Transverse colon (tissue), 4 donors: ENCODE measurements around the gene RAB28. TPM values are rescaled to one million over a fixed set of nuclear protein-coding genes. Genes with fewer than 3 reads are reported as not detected.

Experiments
- DNase-seq: peaks from one replicate; pipeline ENCODE4 v3.0.0-alpha.2; 2019
- H3K27ac ChIP-seq, 4 donors: fragments of 200-600 bp; sonication (generic); 2 replicates each; pipeline ENCODE4 v1.5.1; 2016 to 2018; ENCODE audit warnings: inconsistent platforms in 4 of 4
- H3K27me3 ChIP-seq: fragments of 200-600 bp; sonication (generic); 2 replicates; pipeline ENCODE4 v1.5.1; 2017; ENCODE audit warnings: inconsistent platforms
- H3K36me3 ChIP-seq, 4 donors: fragments of 200-600 bp; sonication (generic); 2 replicates each; pipeline ENCODE4 v1.5.1; 2017 to 2019; ENCODE audit warnings: inconsistent platforms in 4 of 4
- H3K4me1 ChIP-seq, 4 donors: fragments of 200-600 bp; sonication (generic); 2 replicates each; pipeline ENCODE4 v1.5.1; 2017 to 2020; ENCODE audit warnings: inconsistent platforms in 4 of 4
- H3K4me3 ChIP-seq, 4 donors: fragments of 200-600 bp; sonication (generic); 1 replicate in 1 of 4; 2 replicates in 3 of 4; pipeline versions ENCODE4 v1.5.1 to v1.6.1; 2017 to 2019; ENCODE audit warnings: inconsistent platforms in 4 of 4
- H3K9me3 ChIP-seq, 2 donors: fragments of 200-600 bp; sonication (generic); 2 replicates each; pipeline ENCODE4 v1.5.1; 2017 to 2019; ENCODE audit warnings: inconsistent platforms in 2 of 2
- CTCF ChIP-seq, 5 experiments: fragments of 200-600 bp in 3 of 5; fragments of 450-650 bp in 2 of 5; sonication (generic) in 3 of 5; IDR thresholded peaks; 1 replicate in 2 of 5; 2 replicates in 3 of 5; pipeline ENCODE4 v1.5.1; 2016 to 2017; ENCODE audit warnings: antibody characterized with exemption in 5 of 5, inconsistent platforms in 3 of 5, mild to moderate bottlenecking in 2 of 5, moderate library complexity in 1 of 5
- EP300 ChIP-seq: sonication (generic); formaldehyde crosslinking; IDR thresholded peaks from one replicate; pipeline ENCODE4 v1.6.1; 2017; ENCODE audit warnings: antibody characterized with exemption, low read depth
- POLR2A ChIP-seq: fragments of 450-650 bp; IDR thresholded peaks from one replicate; pipeline ENCODE4 v1.6.1; 2016; ENCODE audit warnings: antibody characterized with exemption, mild to moderate bottlenecking, moderate library complexity
- POLR2AphosphoS5 ChIP-seq, 3 donors: sonication (generic); formaldehyde crosslinking; IDR thresholded peaks; one replicate each; pipeline ENCODE4 v1.6.1; 2016; ENCODE audit warnings: antibody characterized with exemption in 3 of 3
- WGBS, 2 donors: methylation state at CpG; one replicate each; pipeline ENCODE4 v1.1.5; 2018; ENCODE audit warnings: low coverage in 1 of 2; 5-methylcytosine and 5-hydroxymethylcytosine counted together
- in situ Hi-C, 4 donors: fragments of 200-750 bp; cut with MboI; loops; one replicate each; pipeline versions ENCODE4 v1.15.0 to v1.15.1; 2017; ENCODE audit warnings: low sequenced_read_pairs in 3 of 4, low pct_ligation_motif_present in 1 of 4, low pct_unique_long_range_greater_than_20kb in 1 of 4
- intact Hi-C: fragments of 100-400 bp; cut with DNase I; formaldehyde crosslinking; loops from one replicate; pipeline ENCODE4 v1.15.1; 2023; ENCODE audit warnings: low total_unique reads
- total RNA-seq, 4 donors: library from RNA; depleted of rRNA; stranded (reverse); fragments of >200 nt; gene quantifications; one replicate each; pipeline ENCODE4 v1.1.0, GENCODE V29; 2016

The RAB28 gene
- total RNA-seq, 4 donors from 2014 or later = 6.4 to 19.5 (median 17.8) TPM

DNA sequence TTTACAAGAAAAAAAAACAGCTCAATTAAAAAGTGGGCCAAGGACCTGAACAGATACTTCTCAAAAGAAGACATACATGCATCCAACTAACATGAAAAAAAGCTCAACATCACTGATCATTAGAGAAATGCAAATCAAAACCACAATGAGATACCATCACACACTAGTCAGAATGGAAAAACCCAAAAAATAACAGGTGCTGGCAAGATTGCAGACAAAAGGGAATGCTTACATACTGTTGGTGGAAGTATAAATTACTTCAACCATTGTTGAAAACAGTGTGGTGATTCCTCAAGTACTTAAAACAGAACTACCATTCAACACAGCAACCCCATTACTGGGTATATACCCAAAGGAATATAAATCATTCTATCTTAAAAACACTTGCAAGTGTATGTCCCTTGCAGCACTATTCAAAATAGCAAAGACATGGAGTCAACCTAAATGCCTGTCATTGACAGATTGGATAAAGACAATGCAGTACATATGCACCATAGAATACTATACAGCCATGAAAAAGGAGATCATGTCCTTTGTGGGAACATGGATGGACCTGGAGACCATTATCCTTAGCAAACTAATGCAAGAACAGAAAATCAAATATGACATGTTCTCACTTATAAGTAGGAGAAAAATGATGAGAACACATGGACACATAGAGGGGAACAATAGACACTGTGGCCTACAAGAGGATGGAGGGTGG, 97.6 kb downstream of the RAB28 start:
- Histone ChIP-seq H3K36me3 (no peaks in the 10 kb centered on the region), H3K4me1 (no peaks in the 10 kb centered on the region), H3K4me3 (no peak overlapping the region), H3K9me3 (no peaks in the 10 kb centered on the region), H3K27me3 (no peaks in the 10 kb centered on the region), H3K27ac (no peak overlapping the region)
- intact Hi-C loops (no loop called here), in situ Hi-C loops (no loop called here)
- no peak for DNase-seq
- TF ChIP-seq POLR2AphosphoS5 (IDR thresholded peaks at IDR 0.05) (no peak), POLR2A (no peak), CTCF (IDR thresholded peaks at IDR 0.05) (no peak), EP300 (no peak)

DNA sequence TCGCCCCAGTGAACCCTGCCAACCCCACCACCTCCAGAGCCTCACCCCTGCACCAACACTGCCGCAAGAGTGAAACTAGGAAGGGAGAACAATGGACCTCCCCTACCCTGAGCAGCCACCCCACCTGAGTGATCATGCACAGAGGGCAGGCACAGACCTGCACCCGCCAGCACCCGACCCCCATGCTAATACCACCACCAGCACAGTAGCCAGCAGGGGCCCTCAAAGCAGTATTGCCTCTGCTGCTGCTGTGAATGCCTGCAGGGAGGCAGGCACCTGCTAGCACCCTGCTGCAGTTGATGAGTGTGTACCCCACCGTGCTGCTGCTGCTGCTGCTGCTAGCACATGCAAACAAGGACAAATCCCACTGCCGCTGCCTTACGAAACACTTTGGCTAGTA, 100.1 kb downstream of the RAB28 start:
- H3K4me1 ChIP-seq = no peaks in the 10 kb centered on the region
- no peak overlapping the region for H3K27ac ChIP-seq
- WGBS, 2 donors = 97 to 100% methylated on average over 2 to 7 of the region's 7 CpGs

GRCh38 chr4:13378973-13379759, 105.0 kb downstream of the RAB28 start:
- 96% methylated on average over 7 to 9 of the region's 9 CpGs for WGBS, 2 donors
- Histone ChIP-seq H3K9me3 (no peaks in the 10 kb centered on the region), H3K4me3 (no peak overlapping the region), H3K27me3 (no peaks in the 10 kb centered on the region), H3K27ac (no peak overlapping the region), H3K4me1 (no peaks in the 10 kb centered on the region), H3K36me3 (peaks cover 0 to 8% (median 0%) of the 10 kb centered on the region in 4 donors)
- TF ChIP-seq EP300 (no peak), CTCF (IDR thresholded peaks at IDR 0.05) (no peak), POLR2A (no peak), POLR2AphosphoS5 (IDR thresholded peaks at IDR 0.05) (no peak)
- in situ Hi-C loops = no loop called here
- no peak for DNase-seq
- intact Hi-C loops = no loop called here

More for the DNA sequence above, 100.1 kb downstream of the RAB28 start:
- no peaks in the 10 kb centered on the region for H3K27me3 ChIP-seq
- in situ Hi-C loops (no loop called here), intact Hi-C loops (no loop called here)
- no peaks in the 10 kb centered on the region for H3K9me3 ChIP-seq
- DNase-seq = no peak
- H3K36me3 ChIP-seq = no peaks in the 10 kb centered on the region
- H3K4me3 ChIP-seq = no peak overlapping the region
- TF ChIP-seq CTCF (IDR thresholded peaks at IDR 0.05) (no peak), POLR2AphosphoS5 (IDR thresholded peaks at IDR 0.05) (no peak), EP300 (no peak), POLR2A (no peak)

DNA sequence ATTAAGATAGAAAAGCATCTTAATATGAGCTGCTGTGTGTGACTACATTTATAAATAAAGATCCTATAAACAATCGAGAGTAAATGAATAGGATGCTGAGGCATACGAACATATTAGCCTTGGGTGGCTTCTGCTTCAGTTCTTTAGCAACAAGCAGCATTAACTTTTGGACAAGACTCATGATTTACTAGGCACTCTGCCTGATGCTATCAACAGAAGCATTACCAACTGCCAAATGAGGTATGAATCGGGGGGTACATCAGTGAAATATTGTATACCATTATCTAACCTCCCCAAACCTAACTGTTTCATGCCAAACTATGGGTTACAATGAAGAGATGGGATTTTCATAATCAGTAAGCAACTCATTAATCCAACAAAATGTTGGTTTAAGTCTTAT, 113.1 kb downstream of the RAB28 start:
- no peak for DNase-seq
- H3K4me1 ChIP-seq = no peaks in the 10 kb centered on the region
- no peak for TF ChIP-seq EP300
- TF ChIP-seq CTCF (IDR thresholded peaks at IDR 0.05) = no peak
- TF ChIP-seq POLR2A = no peak
- no peak for TF ChIP-seq POLR2AphosphoS5 (IDR thresholded peaks at IDR 0.05)
- no peaks in the 10 kb centered on the region for H3K27me3 ChIP-seq
- H3K4me3 ChIP-seq = no peak overlapping the region
- WGBS, 2 donors = 72 to 80% methylated on average over 3 of the region's 3 CpGs
- no peak overlapping the region for H3K27ac ChIP-seq
- no peaks in the 10 kb centered on the region for H3K9me3 ChIP-seq
- intact Hi-C loops = no loop called here
- H3K36me3 ChIP-seq = peaks cover 0 to 3% (median 0%) of the 10 kb centered on the region in 4 donors
- in situ Hi-C loops = no loop called here
